T-helper 9 cell (primary cell): ENCODE results near the gene FHIT.

Source experiments
- DNase-seq: peaks from one replicate; pipeline ENCODE4 v3.0.0-alpha.2; 2020
- total RNA-seq, 2 donors: gene quantifications; one replicate each; lab custom pipeline; 2026; lab: John Stamatoyannopoulos, UW

Gene FHIT
- total RNA-seq, result 1.4 to 4.3 reads per million in 2 donors

DNA sequence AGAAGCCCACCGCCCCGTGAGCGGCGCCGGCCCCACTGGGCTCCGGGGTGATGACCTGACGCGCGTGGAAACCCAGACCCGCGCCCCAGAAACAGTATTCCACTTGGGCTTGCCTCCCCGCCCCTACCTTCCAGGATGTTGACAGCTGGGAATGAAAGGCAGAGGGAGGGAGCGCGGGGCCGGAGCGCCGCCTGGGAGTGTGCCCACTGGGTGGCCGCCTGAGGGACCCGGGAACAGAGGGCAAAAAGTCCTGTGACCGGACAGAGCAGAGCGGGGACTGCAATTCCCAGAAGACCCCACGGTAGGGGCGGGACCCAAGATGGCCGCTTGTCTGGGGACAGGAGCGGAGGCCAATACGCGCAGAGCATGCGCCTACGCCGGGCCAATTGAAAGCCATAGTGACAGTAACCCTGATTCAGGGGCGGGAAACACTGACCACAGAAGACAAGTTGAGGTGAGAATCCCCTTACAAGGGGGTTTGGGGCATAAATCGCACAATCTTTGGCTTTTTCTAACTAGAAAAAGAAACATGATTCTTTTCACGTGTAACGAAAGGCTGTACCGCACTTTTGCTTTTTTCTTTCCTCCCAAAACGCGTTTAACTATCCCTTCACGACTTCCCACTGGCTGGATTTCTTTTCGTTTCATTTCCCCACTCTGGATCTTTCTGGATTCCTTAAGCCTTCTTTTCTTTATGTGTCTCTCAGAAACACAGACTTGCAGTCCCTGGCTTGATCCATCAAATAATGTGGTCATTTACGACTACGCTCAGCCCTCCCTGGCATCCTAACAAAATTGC, at the start of gene FHIT:
TSS of gene FHIT (minus strand) at position 279 of the 799 bp plus-strand sequence.
- peak; percentile 74 for DNase-seq

DNA sequence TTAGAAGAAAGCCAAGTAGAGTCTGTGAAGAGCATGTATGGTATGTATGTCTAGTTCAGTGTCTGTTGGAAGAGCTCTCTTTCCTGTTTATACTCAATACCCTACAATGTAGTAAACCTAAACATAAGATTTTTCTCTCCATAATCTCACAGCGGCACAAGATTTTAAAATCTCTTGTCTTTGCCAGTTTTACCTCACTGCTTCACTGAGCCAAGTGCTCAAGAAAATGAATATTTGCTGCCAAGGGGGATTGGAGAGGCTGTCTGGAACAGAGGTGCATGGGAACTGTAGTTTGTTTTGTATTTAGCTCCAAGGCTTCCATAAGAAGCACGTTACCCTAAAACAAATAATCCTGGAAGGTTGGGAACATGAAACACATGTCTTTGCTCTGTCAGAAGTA, 49.5 kb upstream of the FHIT start:
- DNase-seq, result no peak

DNA sequence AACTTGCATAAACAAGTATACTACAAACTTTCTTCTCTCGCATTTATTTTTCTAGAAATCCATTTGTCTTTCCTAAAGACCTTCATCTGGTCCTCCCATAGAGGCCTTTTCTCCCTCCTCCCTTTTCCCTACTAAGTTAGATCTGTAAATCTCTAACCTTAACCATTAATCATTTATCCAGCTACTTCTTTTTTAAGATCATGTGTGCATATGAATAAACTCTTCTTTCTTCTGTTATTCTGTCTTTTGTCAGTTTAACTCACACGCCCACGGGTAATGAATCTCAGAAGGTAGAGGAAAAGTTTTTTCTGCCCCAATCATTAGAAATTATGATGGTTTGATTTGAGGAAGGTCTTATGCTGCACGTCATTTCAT, 48.7 kb upstream of the FHIT start:
- DNase-seq, result no peak

DNA sequence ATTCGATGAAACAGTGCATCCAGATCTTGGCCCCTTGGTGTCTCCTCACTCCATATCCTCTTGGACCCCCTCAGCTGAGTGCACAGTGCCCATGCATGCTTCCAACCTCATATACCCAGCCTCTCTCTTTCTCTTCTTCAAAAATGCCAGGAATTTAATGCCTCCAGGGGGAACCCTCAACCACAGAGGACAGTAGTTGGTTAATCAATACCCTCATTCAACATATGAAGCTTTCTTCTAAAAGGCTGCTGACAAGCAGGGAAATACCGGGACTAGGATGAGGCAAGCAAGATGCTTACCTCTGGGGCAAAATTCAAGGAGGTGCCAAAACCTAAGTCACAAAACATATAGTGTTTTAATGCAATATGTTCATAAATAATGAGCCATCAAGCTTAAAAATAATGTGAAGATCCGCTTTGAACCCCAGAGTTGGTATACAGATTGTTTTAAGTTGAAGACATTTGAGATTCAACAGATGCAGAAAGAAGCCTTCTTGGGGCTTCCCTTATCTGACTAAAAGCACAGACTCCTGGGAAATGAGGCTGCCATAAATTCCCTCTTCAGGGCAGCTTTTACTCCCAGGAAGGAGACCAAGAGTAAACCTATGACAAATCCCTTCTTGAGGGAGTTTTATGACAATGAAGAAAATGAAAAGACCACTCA, 48.2 kb upstream of the FHIT start:
- DNase-seq, result no peak

DNA sequence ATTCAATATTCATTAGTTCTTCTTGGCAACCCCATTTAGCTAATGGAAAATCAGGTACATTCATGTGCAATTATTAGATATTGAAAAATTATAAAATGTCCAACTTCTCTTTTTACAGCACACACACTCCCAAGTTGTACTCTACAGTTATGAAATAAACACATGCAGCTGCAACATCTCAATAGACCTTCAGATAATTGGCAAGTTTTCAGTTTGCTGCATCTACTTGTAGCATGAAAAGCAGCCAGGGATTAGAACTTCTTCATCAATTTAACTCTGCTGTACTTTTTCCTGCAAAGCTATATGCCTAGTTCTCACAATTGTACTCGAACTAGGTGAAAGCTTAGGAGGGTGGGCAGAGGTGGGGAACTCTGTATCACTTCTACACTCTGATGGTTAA, 46.6 kb upstream of the FHIT start:
- no peak for DNase-seq

DNA sequence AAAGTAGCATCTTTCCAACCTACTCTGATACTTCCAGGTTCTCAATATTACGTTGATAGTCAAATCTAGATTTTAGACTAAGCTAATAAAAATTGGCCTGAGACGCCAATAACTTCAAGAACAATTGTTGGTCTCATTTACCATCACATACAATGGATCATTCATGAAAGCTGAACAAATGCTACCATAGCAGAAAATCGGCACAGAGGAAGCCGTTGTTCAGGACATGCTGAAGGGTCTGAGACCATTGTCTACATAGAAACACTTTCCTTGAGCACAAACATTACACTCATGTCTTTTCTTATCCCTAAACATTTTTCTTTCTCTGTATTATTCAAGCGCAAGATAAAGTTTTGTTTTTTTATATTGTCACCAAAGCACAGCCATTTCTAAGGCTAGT, 37.2 kb upstream of the FHIT start:
- DNase-seq, result no peak

DNA sequence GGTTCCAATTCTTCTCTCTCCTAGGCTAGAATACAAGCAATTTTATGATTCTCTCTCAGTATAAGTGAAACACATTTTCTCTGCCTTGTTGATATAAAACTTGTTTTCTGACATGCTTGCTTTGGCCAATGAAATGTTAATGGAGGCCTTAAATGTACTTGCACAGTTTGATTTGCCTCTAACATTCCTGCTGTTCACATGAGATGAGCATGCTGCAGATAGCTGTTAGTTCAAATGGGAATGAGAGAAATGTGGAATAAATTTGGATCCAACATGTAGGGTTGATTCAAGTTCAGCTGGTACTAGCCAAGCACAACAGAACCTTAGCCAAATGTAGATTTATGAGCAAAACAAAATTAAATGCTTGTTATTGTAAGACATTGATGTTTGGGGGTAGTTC, 32.6 kb upstream of the FHIT start:
- no peak for DNase-seq

DNA sequence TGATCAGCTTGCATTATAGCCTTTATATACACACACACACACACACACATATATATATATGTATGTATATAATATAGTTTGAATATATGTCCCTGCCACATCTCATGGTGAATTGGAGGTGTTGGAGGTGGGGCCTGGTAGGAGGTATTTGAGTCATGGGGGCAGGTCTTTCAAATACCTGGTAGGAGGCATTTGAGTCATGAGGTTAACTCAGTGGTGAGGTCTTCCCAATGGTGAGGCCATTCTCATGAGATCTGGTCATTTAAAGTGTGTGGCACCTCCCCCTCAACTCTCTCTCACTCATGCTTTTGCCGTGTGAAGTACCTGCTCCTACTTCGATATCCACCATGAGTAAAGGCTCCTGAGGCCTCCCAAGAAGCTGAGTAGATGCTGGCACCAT, 27.5 kb upstream of the FHIT start:
- DNase-seq, result no peak

DNA sequence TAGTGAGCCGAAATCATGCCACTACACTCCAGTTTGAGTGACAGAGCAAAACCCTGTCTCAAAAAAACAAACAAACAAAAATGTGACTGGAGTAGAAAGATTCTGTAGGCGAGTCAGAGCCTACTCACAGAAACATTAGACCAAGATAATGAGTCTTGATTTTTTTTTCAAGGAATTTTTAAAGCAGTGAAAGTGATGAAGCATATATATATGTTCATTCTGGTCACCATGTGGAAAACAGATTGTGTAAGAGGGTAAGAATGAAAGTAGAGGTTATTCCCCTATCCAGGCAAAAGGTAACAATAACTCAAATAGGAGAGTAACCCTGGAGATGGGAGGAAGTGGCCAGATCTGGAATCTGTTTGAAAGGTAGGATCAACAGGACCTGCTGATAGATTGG, 26.2 kb upstream of the FHIT start:
- no peak for DNase-seq

DNA sequence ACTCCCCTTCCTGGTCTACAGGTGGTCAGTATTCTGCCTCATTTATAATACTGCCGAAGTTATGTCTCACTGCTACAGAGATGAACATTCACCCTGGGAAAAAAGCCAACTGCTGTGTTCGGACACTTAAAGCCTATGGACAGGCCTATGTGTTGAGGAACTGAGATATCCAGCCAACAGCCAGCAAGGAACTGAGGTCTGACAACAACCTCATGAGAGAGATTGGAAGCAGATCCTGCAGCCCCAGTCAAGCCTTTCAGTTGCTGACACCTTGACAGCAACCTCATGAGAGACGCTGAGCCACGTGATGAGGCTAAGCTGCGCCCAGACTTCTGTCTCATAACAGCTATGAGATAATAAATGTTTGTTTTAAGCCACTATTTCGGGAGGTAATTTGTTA, 18.2 kb upstream of the FHIT start:
- DNase-seq, result no peak

DNA sequence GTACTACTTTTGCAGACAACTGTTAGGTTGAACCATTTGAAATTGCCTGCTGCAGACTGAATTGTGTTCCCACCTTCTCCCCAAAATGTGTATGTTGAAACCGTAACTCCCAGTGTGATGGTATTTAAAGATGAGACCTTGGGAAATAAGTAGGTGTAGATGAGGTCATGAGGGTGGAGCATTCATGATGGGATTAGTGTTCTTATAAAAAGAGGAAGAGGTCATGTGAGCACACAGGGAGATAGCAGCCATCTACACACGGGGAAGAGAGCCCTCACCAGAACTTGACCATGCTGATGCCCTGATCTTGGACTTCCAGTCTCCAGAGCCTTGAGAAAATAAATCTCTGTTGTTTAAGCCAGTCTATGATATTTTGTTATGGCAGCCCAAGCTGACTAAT, 17.4 kb upstream of the FHIT start:
- no peak for DNase-seq

DNA sequence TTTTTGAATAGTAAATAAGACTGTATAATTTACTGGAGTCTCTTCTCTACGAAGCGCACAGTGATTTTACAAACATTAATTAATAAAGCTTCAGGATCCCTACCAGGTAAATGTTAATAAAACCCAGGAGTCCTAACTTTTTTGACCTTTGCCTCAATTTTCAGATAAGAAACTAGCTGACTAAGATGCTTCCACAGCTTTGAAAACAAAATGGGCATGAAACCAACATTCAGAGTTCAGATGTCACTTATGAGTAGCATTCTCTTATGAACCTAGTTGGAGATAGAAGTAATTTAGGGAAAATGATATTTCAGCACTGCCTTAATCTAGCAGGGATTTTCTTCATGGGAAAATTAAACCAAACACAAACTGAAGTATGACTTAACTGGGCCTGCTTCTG, 13.0 kb upstream of the FHIT start:
- no peak for DNase-seq

DNA sequence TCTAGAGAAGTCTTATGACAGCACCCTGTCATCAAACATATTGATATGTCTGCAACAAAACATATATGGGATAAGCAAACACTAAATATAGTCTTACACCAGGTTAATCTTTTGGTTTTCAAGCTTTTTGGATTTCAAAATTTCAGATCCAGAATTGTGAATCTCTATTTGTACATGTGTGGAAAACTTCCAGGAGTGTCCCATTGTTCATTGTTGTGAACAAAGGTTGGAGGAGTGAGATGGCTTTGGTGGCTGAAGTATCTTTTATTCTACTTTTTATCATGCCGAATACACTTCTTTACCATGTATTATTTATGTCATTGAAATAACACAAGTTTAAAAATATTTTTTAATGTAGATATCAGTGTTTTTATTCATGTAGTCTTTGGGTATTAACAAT, 5.9 kb upstream of the FHIT start:
- DNase-seq, result no peak

DNA sequence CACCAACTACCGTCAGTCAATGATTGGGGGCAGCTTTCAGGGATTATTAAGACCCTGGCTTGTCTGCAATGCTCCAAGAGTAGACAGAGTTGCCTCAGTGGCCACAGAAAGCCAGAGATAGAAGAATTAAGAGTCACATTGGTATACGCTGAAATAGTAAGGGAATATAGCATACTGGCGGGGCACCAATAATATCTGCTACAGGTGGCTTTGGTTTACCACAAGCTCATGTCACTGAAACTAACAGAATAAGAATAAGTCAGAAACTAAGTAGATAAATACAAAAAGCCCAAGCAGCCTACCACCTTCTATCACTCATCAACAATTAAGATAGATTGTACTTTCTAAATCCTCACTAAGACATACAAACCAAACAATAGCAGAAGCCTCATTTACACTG, 2.5 kb upstream of the FHIT start:
- DNase-seq, result no peak

DNA sequence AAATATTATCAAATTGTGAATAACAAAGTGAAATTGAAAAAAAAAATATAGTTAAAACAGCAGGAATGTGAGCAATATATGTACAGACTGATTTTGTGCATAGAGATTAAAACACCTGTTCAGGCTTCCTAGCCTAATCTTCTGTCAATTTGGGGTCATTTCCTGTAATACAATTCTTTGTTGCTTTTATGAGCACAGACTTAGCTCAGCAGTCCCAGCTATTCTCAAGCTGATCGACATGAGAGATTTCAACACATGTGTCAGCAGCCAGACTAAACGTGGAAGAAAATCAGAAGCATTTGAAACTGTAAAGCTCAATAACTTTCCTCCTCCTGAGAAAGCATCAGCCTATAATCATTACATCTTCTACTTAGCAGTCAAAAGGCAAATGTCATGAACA, 1.6 kb upstream of the FHIT start:
- no peak for DNase-seq

DNA sequence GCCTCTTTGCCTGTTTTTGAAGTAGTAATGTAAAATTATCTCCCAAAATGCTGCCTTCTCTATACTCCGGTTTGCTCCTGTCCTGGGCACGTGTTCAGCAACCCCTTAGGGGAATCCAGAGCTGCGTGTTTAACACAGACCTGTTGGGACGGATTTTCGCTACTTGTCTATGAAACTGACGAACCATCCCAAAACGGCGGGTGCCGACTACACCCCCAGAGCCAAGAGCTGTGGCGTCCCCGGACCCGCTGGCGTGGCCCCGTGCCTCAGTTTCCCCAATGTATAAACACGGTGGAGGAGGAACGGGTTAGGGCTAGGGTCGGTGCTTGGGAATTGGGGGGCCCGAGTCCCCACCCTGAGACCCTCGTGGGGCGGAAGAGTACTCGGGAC, 473 bp downstream of the FHIT start:
- no peak for DNase-seq

DNA sequence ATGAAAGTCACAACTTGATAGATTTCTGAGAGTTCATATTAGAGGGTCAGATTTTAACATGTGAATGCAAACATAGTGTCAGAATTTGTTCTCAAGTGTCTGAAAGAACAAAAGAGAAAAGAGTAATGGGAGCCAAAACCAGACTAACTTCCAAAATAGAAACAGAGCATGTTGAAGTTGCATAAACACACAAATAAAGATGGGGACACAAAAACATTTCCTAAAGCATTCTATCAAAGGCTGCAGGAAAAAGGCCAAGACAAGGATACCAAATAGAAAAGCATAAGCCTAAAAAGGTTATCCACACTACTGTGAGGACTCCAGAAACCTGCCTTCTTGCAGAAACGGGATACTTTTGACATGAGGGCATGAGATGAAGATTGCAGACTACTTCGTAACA, 2.8 kb downstream of the FHIT start:
- DNase-seq, result no peak

DNA sequence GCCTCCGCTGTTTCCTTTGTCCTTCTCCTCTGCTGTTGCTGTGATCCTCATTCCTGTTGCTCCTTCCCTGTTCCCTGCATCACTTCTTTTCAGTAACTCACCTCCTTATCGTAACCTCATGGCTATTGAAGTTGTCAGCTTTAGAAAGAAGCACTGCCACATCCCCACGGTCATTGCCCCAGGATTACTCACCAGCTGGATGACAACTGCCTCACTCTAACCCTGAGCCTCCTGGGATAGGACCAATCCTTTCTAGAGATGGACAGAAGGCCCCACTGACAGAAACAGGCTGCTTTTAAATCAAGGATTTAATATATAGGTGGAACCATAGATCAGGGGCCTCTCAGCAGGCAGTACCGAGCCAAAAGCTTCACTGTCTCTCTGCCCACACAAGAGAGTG, 4.1 kb downstream of the FHIT start:
- DNase-seq, result no peak

DNA sequence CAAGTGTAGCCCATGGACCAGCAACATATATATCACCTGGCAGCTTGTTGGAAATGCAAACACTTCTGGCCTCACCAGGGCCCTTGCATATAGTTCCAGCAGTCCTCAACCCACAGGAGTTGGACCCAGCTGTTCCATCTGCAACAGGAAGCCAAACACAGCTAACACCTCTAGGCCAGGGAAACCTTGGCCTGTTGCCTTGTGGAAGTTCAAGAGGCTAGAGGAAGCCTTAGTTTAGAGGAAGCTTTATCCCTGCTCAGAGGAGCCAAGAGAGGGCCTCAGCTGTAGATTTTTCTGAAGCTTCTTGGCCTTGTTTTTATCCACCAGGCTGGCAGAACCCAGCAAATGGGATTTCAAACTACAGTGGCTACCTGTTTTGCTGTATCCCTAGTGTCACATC, 11.4 kb downstream of the FHIT start:
- DNase-seq, result no peak

DNA sequence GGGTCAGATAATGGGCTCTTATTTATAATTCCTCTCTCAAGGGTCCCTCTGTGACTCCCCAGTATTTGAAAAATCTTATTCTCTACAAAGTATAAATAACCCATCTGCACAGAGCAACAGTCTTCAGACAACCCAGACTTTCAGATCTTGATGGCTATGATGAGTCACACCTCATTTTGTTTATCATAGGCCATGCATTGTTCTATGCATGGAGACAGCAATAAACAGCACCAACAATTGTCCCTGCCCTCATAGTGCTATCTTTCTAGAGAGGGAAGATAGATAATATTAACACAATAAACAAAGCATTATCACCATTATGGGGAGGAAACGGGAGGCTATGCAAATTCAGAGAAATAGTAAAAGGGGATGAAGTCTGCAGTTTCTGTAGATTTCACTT, 13.4 kb downstream of the FHIT start:
- DNase-seq, result no peak

DNA sequence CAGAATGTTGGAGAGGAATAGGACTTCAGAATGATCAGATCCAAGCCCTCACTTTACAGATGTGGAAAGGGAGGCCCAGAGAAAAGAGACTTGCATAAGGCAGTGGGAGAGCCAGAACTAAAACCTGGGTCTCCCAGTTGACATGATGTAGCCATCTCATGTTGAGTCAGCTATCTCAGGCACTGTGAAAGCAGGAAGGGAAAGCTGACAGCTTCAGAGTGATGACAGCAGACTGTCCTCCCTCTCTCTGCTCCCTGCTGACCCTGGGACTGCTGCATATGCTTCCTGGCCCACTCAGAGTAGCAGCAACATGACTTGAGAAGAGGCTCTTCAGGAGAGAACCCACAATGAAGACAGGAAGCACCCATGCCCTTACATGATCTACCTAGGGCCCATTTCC, 14.7 kb downstream of the FHIT start:
- no peak for DNase-seq

DNA sequence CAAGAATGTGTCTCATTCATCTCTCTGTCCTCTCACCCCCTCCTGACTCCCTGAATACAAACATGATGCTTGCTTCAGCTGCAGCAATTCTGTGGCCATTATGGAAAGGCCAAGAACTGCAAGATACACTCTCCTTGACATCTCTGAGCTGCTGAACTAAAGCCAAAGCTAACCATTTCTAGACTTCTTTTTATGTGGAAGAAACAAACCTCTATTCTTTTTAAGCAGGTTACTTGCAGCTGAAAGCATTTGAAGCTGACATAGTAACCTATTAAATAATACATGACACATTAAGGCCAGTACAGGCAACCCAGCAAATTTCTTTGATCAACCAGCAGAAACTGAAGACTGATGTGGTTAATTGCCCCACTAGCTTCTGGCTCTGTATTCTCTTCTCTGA, 17.5 kb downstream of the FHIT start:
- DNase-seq, result no peak

DNA sequence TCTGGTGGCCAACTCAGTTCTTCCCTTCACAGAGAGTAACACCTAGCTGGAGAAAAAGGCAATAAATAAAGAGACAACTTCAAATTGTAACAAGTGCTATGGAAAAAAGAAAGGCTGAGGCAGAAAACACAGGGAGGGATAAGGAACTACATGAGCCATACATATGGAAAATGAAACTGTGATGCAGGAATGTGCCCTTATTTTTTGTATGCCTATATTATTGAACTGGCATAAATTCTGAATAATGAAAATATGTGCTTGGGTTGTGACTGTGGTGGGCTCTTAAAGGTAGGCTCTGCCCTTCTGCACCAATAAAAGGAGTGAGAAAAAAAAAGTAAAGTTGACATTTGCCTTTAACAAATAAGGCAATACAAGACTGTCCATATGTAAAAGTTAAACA, 19.6 kb downstream of the FHIT start:
- no peak for DNase-seq

DNA sequence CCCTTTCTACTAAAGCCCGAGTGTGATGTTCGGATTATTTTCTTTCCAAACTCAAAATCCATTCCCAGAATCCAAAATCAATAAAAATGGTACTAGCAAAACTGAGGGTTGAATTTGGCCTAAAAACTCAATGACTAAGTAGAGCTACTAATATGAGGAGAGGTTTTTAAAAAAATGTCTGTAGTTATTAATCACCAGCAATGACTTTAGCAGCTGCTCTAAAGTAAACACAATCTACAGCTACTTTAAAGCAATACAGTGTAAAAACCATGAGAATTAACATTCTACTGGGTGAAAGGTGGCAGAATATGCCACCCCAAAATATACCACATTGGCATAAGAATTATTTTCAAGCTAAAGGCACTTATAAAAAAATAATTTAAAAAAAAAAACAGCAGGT, 23.5 kb downstream of the FHIT start:
- DNase-seq, result no peak

DNA sequence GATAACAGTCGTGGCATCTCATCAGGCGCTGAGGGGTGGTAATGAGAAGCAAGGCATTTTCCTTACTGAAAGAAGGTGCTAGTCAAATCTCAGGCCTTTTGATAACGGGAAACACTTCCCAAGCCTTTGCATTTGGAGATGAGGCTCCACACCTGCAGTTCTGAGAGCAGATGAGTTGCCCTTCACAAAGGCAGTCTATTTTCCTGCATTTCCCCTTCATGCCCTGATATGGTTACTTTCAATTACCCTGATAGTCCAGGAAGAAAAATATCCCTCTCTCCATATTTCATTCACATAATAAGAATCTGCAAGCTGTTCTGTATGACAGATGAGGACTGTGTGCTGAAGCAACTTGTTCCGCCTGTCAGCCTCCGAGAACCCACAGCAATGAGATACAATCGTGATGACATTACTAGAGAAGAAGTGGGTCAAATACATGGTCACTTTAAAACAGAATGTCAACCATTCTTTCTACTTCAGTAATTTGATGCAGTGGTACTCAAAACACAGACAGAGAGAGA, 25.0 kb downstream of the FHIT start:
- no peak for DNase-seq
